Dermis blood vessel endothelial cell (primary cell): Measurements from ENCODE around the gene CAPN13. TPM values are rescaled to one million over a fixed set of nuclear protein-coding genes. Genes with fewer than 3 reads are reported as not detected.

Source experiments
- DNase-seq: peaks from one replicate; pipeline ENCODE4 v3.0.0; 2010
- total RNA-seq: library from RNA; depleted of rRNA; stranded (reverse); fragments of >200 nt; gene quantifications from 2 replicates; pipeline ENCODE4 v1.2.3, GENCODE V29; 2014

Gene CAPN13
- total RNA-seq, 1 donor from 2014 or later = not detected

GRCh38 chr2:30761226-30761625 is 46.0 kb downstream of the CAPN13 start:
- DNase-seq = no peak

GRCh38 chr2:30759481-30759880 is 47.8 kb downstream of the CAPN13 start:
- DNase-seq = no peak

DNA sequence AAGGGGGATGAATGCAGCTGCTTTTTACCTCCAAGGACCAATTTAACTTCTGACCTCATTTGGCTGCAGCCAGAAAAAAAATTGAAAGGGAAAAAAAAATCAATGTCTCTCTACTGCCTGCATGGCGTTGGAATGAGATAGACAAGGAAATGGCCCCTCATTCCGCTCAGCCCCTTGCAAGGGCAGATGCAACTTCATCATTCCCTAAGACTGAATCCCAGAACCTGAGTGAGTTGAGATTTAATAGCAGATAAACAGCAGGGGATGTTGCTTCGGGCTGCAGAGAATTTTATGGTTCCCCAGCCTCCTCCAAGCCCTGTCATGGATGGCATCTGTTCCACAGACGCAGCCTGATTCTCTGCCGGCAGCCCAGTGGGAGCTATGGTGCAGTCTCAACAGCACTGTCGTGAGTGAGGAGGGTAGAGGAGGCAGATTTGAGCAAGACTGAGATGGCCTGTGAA is 49.0 kb downstream of the CAPN13 start:
- DNase-seq = no peak

GRCh38 chr2:30757749-30758148 is 49.5 kb downstream of the CAPN13 start:
- no peak for DNase-seq

- DNase-seq = no peak
These were observed 50.3 kb downstream of the CAPN13 start for GRCh38 chr2:30756971-30757370.

- DNase-seq = no peak
These were observed 51.1 kb downstream of the CAPN13 start for GRCh38 chr2:30756051-30756719.

GRCh38 chr2:30753630-30754029 is 53.6 kb downstream of the CAPN13 start:
- no peak for DNase-seq

- DNase-seq = no peak
These were observed 54.4 kb downstream of the CAPN13 start for GRCh38 chr2:30752811-30753210.

GRCh38 chr2:30747206-30747605 is 60.0 kb downstream of the CAPN13 start:
- DNase-seq = no peak

DNA sequence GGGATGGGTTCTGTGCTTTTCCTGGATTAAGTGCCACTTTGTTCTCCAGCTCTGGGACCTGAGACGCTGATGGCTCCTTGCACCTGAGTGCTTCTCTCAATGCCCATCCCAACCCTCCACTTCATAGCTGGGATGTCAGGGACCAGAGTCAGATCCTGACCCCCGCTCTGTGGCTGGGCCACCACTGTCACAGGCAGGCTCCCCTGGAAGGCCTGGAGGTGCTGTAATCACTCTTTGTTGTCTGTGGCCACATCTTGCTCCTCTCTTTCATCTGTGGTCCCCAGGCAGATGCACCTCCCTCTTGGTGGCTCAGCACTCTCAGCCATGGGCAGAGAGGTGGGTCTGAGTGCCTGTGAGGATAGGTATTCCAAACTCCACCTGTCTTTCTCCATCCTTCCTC is 62.4 kb downstream of the CAPN13 start:
- no peak for DNase-seq

DNA sequence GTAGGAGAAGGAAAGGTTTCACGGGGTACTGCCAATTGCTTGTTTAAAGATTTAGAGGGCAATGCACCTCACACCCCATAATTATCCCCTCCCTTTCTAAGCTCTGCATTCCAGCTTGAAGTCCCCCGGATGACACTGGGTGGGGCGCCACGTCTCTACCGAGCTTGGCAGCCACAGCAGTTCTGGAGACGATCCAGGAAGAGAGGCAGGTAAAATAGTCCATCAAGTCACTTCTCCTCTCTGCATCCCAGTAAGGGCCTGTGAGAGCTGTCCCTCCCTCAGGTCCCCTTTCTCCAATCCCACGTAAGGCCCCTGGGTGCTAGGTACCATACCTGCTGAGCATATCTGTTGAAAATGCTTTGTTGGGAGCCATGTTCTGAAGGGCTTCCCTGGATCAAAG is 65.7 kb downstream of the CAPN13 start:
- DNase-seq = no peak

GRCh38 chr2:30738141-30738911 is 68.9 kb downstream of the CAPN13 start:
- no peak for DNase-seq

- DNase-seq = no peak
These were observed 70.0 kb downstream of the CAPN13 start for GRCh38 chr2:30737326-30737610.

GRCh38 chr2:30736461-30737325 is 70.6 kb downstream of the CAPN13 start:
- DNase-seq = no peak

GRCh38 chr2:30733876-30734520 is 73.2 kb downstream of the CAPN13 start:
- DNase-seq = no peak

- no peak for DNase-seq
These were observed 74.4 kb downstream of the CAPN13 start for GRCh38 chr2:30732876-30733275.

DNA sequence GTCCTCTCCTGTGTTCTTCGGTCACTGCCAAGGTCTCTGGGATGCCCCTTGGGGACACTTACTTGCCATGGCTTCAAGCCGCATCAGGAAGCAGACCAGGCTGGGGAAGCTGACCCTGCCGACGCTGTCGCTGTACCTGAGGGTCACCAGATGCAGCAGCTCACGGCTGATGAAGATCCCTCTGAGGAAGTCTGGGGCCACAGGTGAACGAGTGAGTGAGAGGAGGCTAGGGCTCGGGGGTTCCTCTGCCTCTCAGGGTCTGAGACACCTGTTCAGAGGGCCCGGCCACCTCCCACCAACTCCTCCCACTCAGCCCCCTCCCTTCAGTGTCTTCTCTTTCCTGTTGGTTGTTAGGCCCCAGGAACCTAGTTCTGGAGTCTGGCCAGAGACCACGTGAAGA is 74.9 kb downstream of the CAPN13 start:
- no peak for DNase-seq

- DNase-seq = no peak
These were observed 75.5 kb downstream of the CAPN13 start for GRCh38 chr2:30731706-30732105.

- no peak for DNase-seq
These were observed 76.3 kb downstream of the CAPN13 start for GRCh38 chr2:30730736-30731647.

- no peak for DNase-seq
These were observed 78.2 kb downstream of the CAPN13 start for GRCh38 chr2:30729031-30729430.

- DNase-seq = no peak
These were observed 84.1 kb downstream of the CAPN13 start for GRCh38 chr2:30722936-30723725.
